Nephron progenitor cell (in vitro differentiated cells): ENCODE measurements around the gene ALDOA.

Experiments
- DNase-seq: peaks from one replicate; pipeline ENCODE4 v3.0.0; 2021
- H3K27ac Mint-ChIP-seq: 2 replicates; pipeline ENCODE4 v1.8.0; 2021; ENCODE audit warnings: mild to moderate bottlenecking, moderate library complexity, mixed read lengths
- H3K27me3 Mint-ChIP-seq: 2 replicates; pipeline ENCODE4 v1.8.0; 2021; ENCODE audit warnings: mild to moderate bottlenecking, low read depth, mixed read lengths; ENCODE audit not compliant: poor library complexity
- H3K36me3 Mint-ChIP-seq: 2 replicates; pipeline ENCODE4 v1.8.0; 2021; ENCODE audit warnings: low read depth, mixed read lengths
- H3K4me1 Mint-ChIP-seq: 2 replicates; pipeline ENCODE4 v1.8.0; 2021; ENCODE audit warnings: mixed read lengths
- H3K4me3 Mint-ChIP-seq: 2 replicates; pipeline ENCODE4 v1.8.0; 2021; ENCODE audit warnings: mild to moderate bottlenecking, moderate library complexity, mixed read lengths
- H3K9me3 Mint-ChIP-seq: 2 replicates; pipeline ENCODE4 v1.8.0; 2021; ENCODE audit warnings: mild to moderate bottlenecking, moderate library complexity, mixed read lengths
- CTCF ChIP-seq: fragments of 200-600 bp; sonication (generic); IDR thresholded peaks from 2 replicates; pipeline ENCODE4 v1.5.0; 2021; ENCODE audit warnings: antibody characterized with exemption

ALDOA gene

GRCh38 chr16:30028438-30029076, 37.0 kb upstream of the ALDOA start:
- no peak overlapping the region for H3K4me3 Mint-ChIP-seq
- H3K27me3 Mint-ChIP-seq: peaks cover 66% of the 10 kb centered on the region
- no peaks in the 10 kb centered on the region for H3K36me3 Mint-ChIP-seq
- H3K4me1 Mint-ChIP-seq: peaks cover 44% of the 10 kb centered on the region
- H3K27ac Mint-ChIP-seq: no peak overlapping the region
- no peaks in the 10 kb centered on the region for H3K9me3 Mint-ChIP-seq
- TF ChIP-seq CTCF: no peak
- DNase-seq: peak; percentile 92

GRCh38 chr16:30030011-30030685, 35.4 kb upstream of the ALDOA start:
- no peak for TF ChIP-seq CTCF
- Mint-ChIP-seq H3K9me3 (no peaks in the 10 kb centered on the region), H3K27ac (no peak overlapping the region), H3K27me3 (peaks cover 77% of the 10 kb centered on the region), H3K4me1 (peaks cover 41% of the 10 kb centered on the region), H3K4me3 (peak overlapping the region; percentile 70), H3K36me3 (no peaks in the 10 kb centered on the region)
- no peak for DNase-seq

GRCh38 chr16:30030841-30031413, 34.6 kb upstream of the ALDOA start, which contains the start of gene TLCD3B:
TSS of gene TLCD3B (minus strand) at chr16:30031271. CDS start at chr16:30030527, 744 bp downstream.
- TF ChIP-seq CTCF: no peak
- H3K27ac Mint-ChIP-seq: no peak within 1 kb of the TSS
- H3K4me3 Mint-ChIP-seq: peak within 1 kb of the TSS; percentile 80
- H3K4me1 Mint-ChIP-seq: peaks cover 46% of the 10 kb centered on the region
- H3K9me3 Mint-ChIP-seq: no peaks in the 10 kb centered on the region
- H3K36me3 Mint-ChIP-seq: no peaks in the 10 kb centered on the region
- H3K27me3 Mint-ChIP-seq: peaks cover 79% of the 10 kb centered on the region
- DNase-seq: peak; percentile 51

- no peak for TF ChIP-seq CTCF
- no peak for DNase-seq
- peak overlapping the region; percentile 61 for H3K4me3 Mint-ChIP-seq
- no peaks in the 10 kb centered on the region for H3K36me3 Mint-ChIP-seq
- H3K9me3 Mint-ChIP-seq: peaks cover 2% of the 10 kb centered on the region
- H3K27me3 Mint-ChIP-seq: peaks cover 84% of the 10 kb centered on the region
- H3K27ac Mint-ChIP-seq: no peak overlapping the region
- peaks cover 45% of the 10 kb centered on the region for H3K4me1 Mint-ChIP-seq
Observed at GRCh38 chr16:30031477-30031918, 34.1 kb upstream of the ALDOA start.

- Mint-ChIP-seq H3K27me3 (peaks cover 87% of the 10 kb centered on the region), H3K36me3 (no peaks in the 10 kb centered on the region), H3K4me3 (peak overlapping the region; percentile 80), H3K27ac (no peak overlapping the region), H3K9me3 (peaks cover 3% of the 10 kb centered on the region), H3K4me1 (peaks cover 38% of the 10 kb centered on the region)
- TF ChIP-seq CTCF: peak; percentile 78
- peak; percentile 78 for DNase-seq
Observed at GRCh38 chr16:30032083-30032819, 33.3 kb upstream of the ALDOA start.
